Esophagus squamous epithelium (tissue), 5 donors: Measurements from ENCODE around the gene EML2. TPM values are rescaled to one million over a fixed set of nuclear protein-coding genes. Genes with fewer than 3 reads are reported as not detected.

Source experiments
- DNase-seq: peaks from one replicate; lab custom pipeline; 2025; lab: John Stamatoyannopoulos, UW
- H3K27ac ChIP-seq, 4 donors: fragments of 200-600 bp; sonication (generic); one replicate each; pipeline ENCODE4 v1.5.1; 2016 to 2019; ENCODE audit warnings: mild to moderate bottlenecking in 1 of 4
- H3K27me3 ChIP-seq, 4 donors: fragments of 200-600 bp; sonication (generic); 1 replicate in 3 of 4; 2 replicates in 1 of 4; pipeline versions ENCODE4 v1.5.1 to v1.6.0; 2017 to 2021; ENCODE audit warnings: antibody characterized with exemption in 1 of 4
- H3K36me3 ChIP-seq, 3 donors: fragments of 200-600 bp; sonication (generic); one replicate each; pipeline ENCODE4 v1.5.1; 2016 to 2019
- H3K4me1 ChIP-seq, 3 donors: fragments of 200-600 bp; sonication (generic); one replicate each; pipeline ENCODE4 v1.5.1; 2017 to 2019
- H3K4me3 ChIP-seq, 4 donors: fragments of 200-600 bp; sonication (generic); 1 replicate in 3 of 4; 2 replicates in 1 of 4; pipeline ENCODE4 v1.5.1; 2016 to 2019; ENCODE audit warnings: mild to moderate bottlenecking in 2 of 4, moderate library complexity in 1 of 4
- H3K9me3 ChIP-seq, 3 donors: fragments of 200-600 bp; sonication (generic); one replicate each; pipeline ENCODE4 v1.5.1; 2016 to 2019
- POLR2A ChIP-seq, 4 donors: fragments of 450-650 bp; IDR thresholded peaks; one replicate each; pipeline ENCODE4 v1.6.1; 2017; ENCODE audit warnings: antibody characterized with exemption in 4 of 4, mild to moderate bottlenecking in 4 of 4, moderate library complexity in 3 of 4
- WGBS, 2 donors: methylation state at CpG; one replicate each; pipeline ENCODE4 v1.1.5; 2018; 5-methylcytosine and 5-hydroxymethylcytosine counted together
- intact Hi-C: fragments of 100-400 bp; cut with DNase I; formaldehyde crosslinking; loops from one replicate; pipeline ENCODE4 v1.15.0; 2022
- total RNA-seq, 4 donors: library from RNA; depleted of rRNA; stranded (reverse); fragments of >200 nt; gene quantifications; one replicate each; pipeline ENCODE4 v1.1.0, GENCODE V29; 2016
- TF ChIP-seq, protein P1 (sequence below), 6 experiments: fragments of 450-650 bp in 4 of 6; fragments of 200-600 bp in 2 of 6; sonication (generic) in 2 of 6; IDR thresholded peaks; one replicate each; pipeline ENCODE4 v1.5.1; 2016 to 2019; ENCODE audit warnings: antibody characterized with exemption in 6 of 6, mild to moderate bottlenecking in 4 of 6, moderate library complexity in 4 of 6
- donor health status: DM: yes; HTN: yes; CAD: no.

Gene EML2
- total RNA-seq, 4 donors from 2014 or later, result 38.6 to 617 (median 58.3) TPM

DNA sequence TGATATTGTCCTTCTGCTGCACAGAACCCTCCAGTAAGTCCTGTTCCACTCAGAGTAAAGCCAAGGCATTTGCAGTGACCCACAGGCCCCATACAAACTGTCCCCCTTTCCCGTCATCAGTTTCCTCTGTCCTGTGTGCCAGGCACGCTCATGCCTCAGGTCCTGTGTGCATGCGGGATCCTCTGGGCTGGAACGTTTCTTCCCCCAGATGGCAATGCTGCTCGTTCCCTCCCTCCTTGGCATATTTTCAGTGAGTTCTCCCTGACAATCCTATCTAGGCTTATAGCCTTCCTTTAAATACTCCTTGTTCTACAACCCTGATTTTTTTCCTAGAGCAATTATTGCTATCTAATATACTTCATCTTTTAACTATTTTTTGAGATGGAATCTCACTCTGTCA lies 60.3 kb downstream of the EML2 start:
- intact Hi-C loops, result no loop called here
- Histone ChIP-seq H3K9me3 (no peaks in the 10 kb centered on the region), H3K27me3 (no peaks in the 10 kb centered on the region), H3K36me3 (no peaks in the 10 kb centered on the region), H3K4me1 (peaks cover 14 to 73% (median 32%) of the 10 kb centered on the region in 3 donors), H3K27ac (peak overlapping the region in 3 of 4 donors; percentile 73 to 86 (median 82)), H3K4me3 (no peak overlapping the region)
- WGBS, 2 donors, result 33 to 53% methylated on average over 5 of the region's 5 CpGs
- TF ChIP-seq, protein P1, sequence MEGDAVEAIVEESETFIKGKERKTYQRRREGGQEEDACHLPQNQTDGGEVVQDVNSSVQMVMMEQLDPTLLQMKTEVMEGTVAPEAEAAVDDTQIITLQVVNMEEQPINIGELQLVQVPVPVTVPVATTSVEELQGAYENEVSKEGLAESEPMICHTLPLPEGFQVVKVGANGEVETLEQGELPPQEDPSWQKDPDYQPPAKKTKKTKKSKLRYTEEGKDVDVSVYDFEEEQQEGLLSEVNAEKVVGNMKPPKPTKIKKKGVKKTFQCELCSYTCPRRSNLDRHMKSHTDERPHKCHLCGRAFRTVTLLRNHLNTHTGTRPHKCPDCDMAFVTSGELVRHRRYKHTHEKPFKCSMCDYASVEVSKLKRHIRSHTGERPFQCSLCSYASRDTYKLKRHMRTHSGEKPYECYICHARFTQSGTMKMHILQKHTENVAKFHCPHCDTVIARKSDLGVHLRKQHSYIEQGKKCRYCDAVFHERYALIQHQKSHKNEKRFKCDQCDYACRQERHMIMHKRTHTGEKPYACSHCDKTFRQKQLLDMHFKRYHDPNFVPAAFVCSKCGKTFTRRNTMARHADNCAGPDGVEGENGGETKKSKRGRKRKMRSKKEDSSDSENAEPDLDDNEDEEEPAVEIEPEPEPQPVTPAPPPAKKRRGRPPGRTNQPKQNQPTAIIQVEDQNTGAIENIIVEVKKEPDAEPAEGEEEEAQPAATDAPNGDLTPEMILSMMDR (IDR thresholded peaks at IDR 0.05), result no peak
- no peak for TF ChIP-seq POLR2A (IDR thresholded peaks at IDR 0.05)
- no peak for DNase-seq

DNA sequence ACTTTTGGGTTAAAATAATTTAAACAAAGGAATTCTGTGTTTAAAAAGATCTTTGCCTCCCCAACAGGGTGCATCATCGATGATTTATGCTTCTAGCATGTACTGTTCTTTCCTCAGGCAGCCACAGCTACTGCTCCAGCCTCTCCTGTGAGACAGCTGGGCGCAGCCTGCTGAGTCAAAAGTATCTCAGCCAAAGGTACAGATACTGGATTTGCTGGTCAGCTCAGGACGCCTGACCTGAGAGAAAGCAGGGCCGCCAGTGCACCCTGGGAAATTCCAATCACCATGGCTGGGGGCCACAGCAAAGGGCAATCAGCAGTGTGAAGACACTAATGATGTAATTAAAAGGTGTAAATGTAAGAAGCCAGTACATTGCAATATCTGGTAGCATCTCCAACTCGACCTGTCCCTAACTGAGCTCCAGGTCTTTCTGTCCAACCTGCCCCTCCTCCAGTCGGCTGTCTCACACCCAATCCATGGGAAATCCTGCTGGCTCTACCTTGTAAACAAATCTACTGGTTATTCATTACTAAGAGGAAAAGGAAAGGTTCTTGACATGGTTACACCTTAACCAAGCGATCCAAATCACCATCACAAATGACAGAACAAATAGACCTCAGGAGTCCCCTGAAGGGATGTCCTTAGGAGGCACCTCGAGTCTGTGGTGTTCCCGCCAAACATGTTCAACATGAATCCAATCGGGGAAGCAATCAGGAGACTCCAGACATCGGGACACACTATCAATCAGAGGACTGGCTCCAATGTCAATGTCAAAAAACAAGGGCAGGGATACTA lies 61.9 kb downstream of the EML2 start:
- Histone ChIP-seq H3K4me1 (peaks cover 14 to 59% (median 26%) of the 10 kb centered on the region in 3 donors), H3K27ac (peak overlapping the region; percentile 62 to 86 (median 78)), H3K4me3 (no peak overlapping the region), H3K9me3 (no peaks in the 10 kb centered on the region), H3K36me3 (peaks cover 0 to 4% (median 0%) of the 10 kb centered on the region in 3 donors), H3K27me3 (no peaks in the 10 kb centered on the region)
- TF ChIP-seq POLR2A (IDR thresholded peaks at IDR 0.05), result no peak
- TF ChIP-seq, protein P1 (IDR thresholded peaks at IDR 0.05), result no peak
- no peak for DNase-seq
- 31 to 37% methylated on average over 9 to 10 of the region's 11 CpGs for WGBS, 2 donors
- intact Hi-C loops, result no loop called here

DNA sequence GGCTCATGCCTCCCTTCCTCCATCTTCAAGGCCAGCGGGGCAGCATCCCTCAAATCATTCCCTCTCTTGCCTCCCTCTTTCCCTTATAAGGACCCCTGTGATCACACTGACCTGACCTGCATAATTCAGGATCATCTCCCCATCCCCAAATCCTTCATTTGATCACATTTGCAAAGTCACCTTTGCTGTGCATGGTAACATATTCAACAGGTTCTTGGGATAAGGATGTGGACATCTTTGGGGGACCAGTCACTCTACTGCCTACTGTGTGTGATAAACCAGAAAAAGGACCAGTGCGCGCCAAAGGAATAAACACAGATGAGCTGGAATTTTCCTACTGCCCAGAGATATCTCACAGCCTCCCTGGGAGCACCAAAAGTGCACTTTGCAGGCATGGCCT lies 62.5 kb downstream of the EML2 start:
- Histone ChIP-seq H3K4me3 (no peak overlapping the region), H3K9me3 (no peaks in the 10 kb centered on the region), H3K36me3 (peaks cover 0 to 4% (median 0%) of the 10 kb centered on the region in 3 donors), H3K4me1 (peaks cover 14 to 54% (median 26%) of the 10 kb centered on the region in 3 donors), H3K27me3 (no peaks in the 10 kb centered on the region), H3K27ac (peak overlapping the region; percentile 62 to 86 (median 78))
- no peak for TF ChIP-seq POLR2A (IDR thresholded peaks at IDR 0.05)
- TF ChIP-seq, protein P1 (IDR thresholded peaks at IDR 0.05), result no peak
- WGBS, 2 donors, result 33 to 42% methylated on average over 2 to 3 of the region's 3 CpGs
- DNase-seq, result no peak
- intact Hi-C loops, result no loop called here

DNA sequence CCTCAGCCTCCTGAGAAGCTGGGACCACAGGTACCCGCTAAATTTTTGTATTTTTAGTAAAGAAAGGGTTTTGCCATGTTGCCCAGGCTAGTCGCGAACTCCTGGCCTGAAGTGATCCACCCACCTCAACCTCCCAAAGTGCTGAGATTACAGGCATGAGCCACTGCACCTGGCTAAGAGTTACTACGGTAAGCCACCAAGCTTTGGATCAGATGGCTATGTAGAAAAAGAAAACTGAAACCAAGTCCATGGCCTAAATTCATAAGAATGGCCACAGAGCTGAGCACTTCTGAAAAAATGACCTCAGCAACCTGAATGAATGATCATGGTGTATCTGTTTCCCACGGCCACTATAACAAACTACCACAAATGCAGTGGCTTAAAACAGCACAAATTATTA lies 64.0 kb downstream of the EML2 start:
- Histone ChIP-seq H3K27me3 (no peaks in the 10 kb centered on the region), H3K27ac (peak overlapping the region in 1 of 4 donors; percentile 82), H3K4me3 (no peak overlapping the region), H3K9me3 (no peaks in the 10 kb centered on the region), H3K36me3 (peaks cover 0 to 4% (median 0%) of the 10 kb centered on the region in 3 donors), H3K4me1 (peaks cover 14 to 49% (median 27%) of the 10 kb centered on the region in 3 donors)
- intact Hi-C loops, result no loop called here
- 73 to 76% methylated on average over 1 to 5 of the region's 5 CpGs for WGBS, 2 donors
- DNase-seq, result no peak
- TF ChIP-seq, protein P1 (IDR thresholded peaks at IDR 0.05), result no peak
- no peak for TF ChIP-seq POLR2A (IDR thresholded peaks at IDR 0.05)

DNA sequence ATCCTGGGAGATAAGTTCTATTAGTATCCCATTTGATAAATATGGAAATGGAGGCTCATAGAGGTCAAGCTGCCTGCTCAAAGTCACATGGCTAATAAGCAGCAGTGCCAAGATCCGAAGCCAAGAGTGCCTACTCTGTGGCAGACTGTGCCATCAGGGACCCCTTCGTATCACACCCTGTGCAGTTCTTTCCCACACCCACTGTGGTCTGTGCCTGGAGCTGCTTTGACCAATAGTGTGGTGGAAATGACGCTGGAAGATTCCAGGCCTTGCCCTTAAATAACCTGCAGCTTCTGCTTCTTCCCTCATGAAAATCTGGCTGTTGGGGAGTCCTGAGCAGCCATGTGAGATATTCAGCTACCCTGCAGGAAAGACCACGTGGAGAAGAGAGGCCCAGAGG lies 64.7 kb downstream of the EML2 start:
- intact Hi-C loops, result no loop called here
- 65 to 69% methylated on average over 3 to 4 of the region's 4 CpGs for WGBS, 2 donors
- H3K4me1 ChIP-seq, result peaks cover 14 to 55% (median 33%) of the 10 kb centered on the region in 3 donors

More for the DNA sequence above, 64.7 kb downstream of the EML2 start:
- TF ChIP-seq, protein P1 (IDR thresholded peaks at IDR 0.05), result no peak
- no peak for DNase-seq
- H3K27ac ChIP-seq, result peak overlapping the region in 1 of 4 donors; percentile 3
- H3K36me3 ChIP-seq, result peaks cover 0 to 4% (median 0%) of the 10 kb centered on the region in 3 donors
- no peak overlapping the region for H3K4me3 ChIP-seq
- no peaks in the 10 kb centered on the region for H3K9me3 ChIP-seq
- H3K27me3 ChIP-seq, result no peaks in the 10 kb centered on the region
